ENCODE data around the gene SIRPB2. TPM values are rescaled to one million over a fixed set of nuclear protein-coding genes. Genes with fewer than 3 reads are reported as not detected.

Gene SIRPB2
- total and polyA plus RNA-seq, 2 of the 8 experiments (the other 6 are each of a cell fraction or from before 2014, with no cell fraction given), result 0.28 TPM; not detected in 1

GRCh38 chr20:1526310-1526709 lies 35.1 kb upstream of the SIRPB2 start:
- CTCF ChIA-PET (ENCODE audit: partially characterized antibody), result interaction anchor here (0.7 to 1.0 kb wide), 2 partner anchors 22 to 222 kb away, joined by 3 to 4 read pairs; no protein-coding TSS in a partner anchor
- Histone ChIP-seq H2AFZ (ENCODE audit: low read length) (no peak overlapping the region), H2BK120ac (replicated peaks; ENCODE audit: low read depth, low read length) (no peak overlapping the region), H2BK20ac (ENCODE audit: low read length) (no peak overlapping the region), H2BK5ac (ENCODE audit: low read depth, low read length) (no peak overlapping the region), H2BK15ac (ENCODE audit: low read length) (no peak overlapping the region), H3K4me2 (ENCODE audit: insufficient read depth in 1 of 2, low read depth in 2 of 2, low read length in 2 of 2) (no peak overlapping the region), H3K27me3 (replicated peaks in 1 of 4; ENCODE audit: control insufficient read depth in 3 of 4, extremely low read depth in 1 of 4, insufficient read depth in 3 of 4, low read length in 3 of 4) (no peaks in the 10 kb centered on the region), H4K5ac (ENCODE audit: insufficient read length, low read depth, low read length) (no peak overlapping the region), H3K4me3 (ENCODE audit: extremely low read depth in 1 of 4, insufficient read depth in 2 of 4, low read depth in 3 of 4, low read length in 4 of 4) (no peak overlapping the region), H3K4ac (replicated peaks; ENCODE audit: insufficient read length, low read depth, low read length) (no peak overlapping the region), H3K14ac (ENCODE audit: insufficient read length) (no peak overlapping the region), H3K23me2 (ENCODE audit: low read depth, low read length) (no peaks in the 10 kb centered on the region), H4K8ac (ENCODE audit: extremely low read depth, insufficient read depth, low read length) (no peak overlapping the region), H3K79me2 (ENCODE audit: control insufficient read depth in 1 of 2, insufficient read depth in 2 of 2, low read length in 2 of 2) (no peaks in the 10 kb centered on the region), H3K4me1 (replicated peaks in 1 of 4; ENCODE audit: control insufficient read depth in 3 of 4, insufficient read depth in 4 of 4, low read length in 3 of 4) (no peaks in the 10 kb centered on the region; a peak in 1 of 7 replicates), H3K36me3 (ENCODE audit: control insufficient read depth in 2 of 4, insufficient read depth in 4 of 4, low read length in 3 of 4) (no peaks in the 10 kb centered on the region), H4K91ac (replicated peaks; ENCODE audit: insufficient read length, low read length) (no peak overlapping the region), H3K9me3 (ENCODE audit: insufficient read depth in 2 of 2, low read depth in 1 of 2, low read length in 1 of 2) (no peaks in the 10 kb centered on the region), H3K56ac (replicated peaks; ENCODE audit: insufficient read length, low read depth, low read length) (no peak overlapping the region), H4K20me1 (replicated peaks in 1 of 2; ENCODE audit: control insufficient read depth in 1 of 2, insufficient read depth in 2 of 2, low read length in 2 of 2) (no peaks in the 10 kb centered on the region), H3K9ac (replicated peaks in 1 of 4; ENCODE audit: extremely low read depth in 1 of 4, low read depth in 3 of 4, low read length in 3 of 4) (no peak overlapping the region), H2BK12ac (ENCODE audit: low read depth, low read length) (no peak overlapping the region), H3K18ac (ENCODE audit: extremely low read depth, low read length) (no peak overlapping the region), H3K27ac (ENCODE audit: low read depth, low read length) (no peak overlapping the region), H2AK5ac (ENCODE audit: low read depth, low read length) (no peak overlapping the region), H3K23ac (ENCODE audit: insufficient read length) (no peak overlapping the region), H3K79me1 (ENCODE audit: low read depth, low read length) (no peaks in the 10 kb centered on the region)
- DNase-seq (ENCODE audit: low read depth in 1 of 2, low spot score in 2 of 2), result no peak
- POLR2A ChIA-PET (ENCODE audit: partially characterized antibody), result interaction anchor here (0.7 kb wide), 1 partner anchor 61 kb away, joined by 3 read pairs; no protein-coding TSS in a partner anchor
- 89% methylated on average over 1 of the region's 1 CpG; no CpG with 5 or more reads in 1 of the 2 experiments for WGBS, 2 experiments (ENCODE audit: extremely low coverage in 1 of 2, insufficient coverage in 1 of 2, insufficient read length in 1 of 2, insufficient replicate concordance in 2 of 2, low coverage in 1 of 2, low lambda C conversion rate in 2 of 2, missing lambda C conversion rate in 1 of 2)
- no peak for FAIRE-seq
- TF ChIP-seq KDM5A (IDR thresholded peaks at IDR 0.05; ENCODE audit: low read length), result no peak
- TF ChIP-seq MAX (IDR thresholded peaks at IDR 0.05), result no peak
- no peak for TF ChIP-seq MAFK (IDR thresholded peaks at IDR 0.05; ENCODE audit: low read depth, low read length)
- no peak for TF ChIP-seq SP2 (IDR thresholded peaks at IDR 0.05; ENCODE audit: low read length)
- no peak for TF ChIP-seq CEBPB (IDR thresholded peaks at IDR 0.05; ENCODE audit: low read depth, low read length)
- TF ChIP-seq KDM1A (IDR thresholded peaks at IDR 0.05; ENCODE audit: borderline replicate concordance, low read length), result no peak
- no peak for TF ChIP-seq CTBP2 (IDR thresholded peaks at IDR 0.05; ENCODE audit: borderline replicate concordance, insufficient read depth, insufficient read length, low read length)
- no peak for TF ChIP-seq NANOG (IDR thresholded peaks at IDR 0.05; ENCODE audit: insufficient read depth, low read depth, low read length, poor library complexity, severe bottlenecking)
- no peak for TF ChIP-seq CBX8 (IDR thresholded peaks at IDR 0.05; ENCODE audit: borderline replicate concordance, low read depth, low read length)
- TF ChIP-seq SIX5 (IDR thresholded peaks at IDR 0.05; ENCODE audit: low read depth, low read length), result no peak
- no peak for TF ChIP-seq RFX5 (IDR thresholded peaks at IDR 0.05; ENCODE audit: borderline replicate concordance, low read depth, low read length)
- no peak for TF ChIP-seq RBBP5 (IDR thresholded peaks at IDR 0.05; ENCODE audit: borderline replicate concordance, low read depth, low read length)
- no peak for TF ChIP-seq BRCA1 (IDR thresholded peaks at IDR 0.05; ENCODE audit: low read depth, low read length)
- no peak for TF ChIP-seq TEAD4 (IDR thresholded peaks at IDR 0.05; ENCODE audit: low read depth, low read length)

Data from H1 (cell line).